ENCODE data around the gene DENND5A. TPM values are rescaled to one million over a fixed set of nuclear protein-coding genes. Genes with fewer than 3 reads are reported as not detected.

DENND5A gene
- total RNA-seq (120 and 196 TPM in 2 replicates), polyA plus RNA-seq (99.5 and 156 TPM in 2 replicates)

GRCh38 chr11:9265211-9266131 lies at the start of gene DENND5A:
DENND5A (minus strand) TSS chr11:9265350; CDS start chr11:9265069, 281 bp downstream.
- Histone ChIP-seq H3K9me3 (ENCODE audit: low read depth) (no peaks in the 10 kb centered on the region), H3K4me1 (ENCODE audit: low read depth) (peaks cover 35% of the 10 kb centered on the region)

GRCh38 chr11:9314291-9315077 lies 49.3 kb upstream of the DENND5A start, which contains the start of gene TMEM41B:
TMEM41B (minus strand) TSS chr11:9314593; CDS start chr11:9314441, 152 bp downstream.
- no peak for TF ChIP-seq CTCF (IDR thresholded peaks at IDR 0.05; ENCODE audit: low read depth, low read length)
- peak within 1 kb of the TSS; percentile 93 for H3K27ac ChIP-seq

More at GRCh38 chr11:9265211-9266131, at the start of gene DENND5A:
- Histone ChIP-seq H3K27ac (peak within 1 kb of the TSS; percentile 98), H3K27me3 (no peaks in the 10 kb centered on the region), H3K36me3 (no peaks in the 10 kb centered on the region), H3K4me3 (peak within 1 kb of the TSS; percentile 98)
- no peak for TF ChIP-seq CTCF (IDR thresholded peaks at IDR 0.05; ENCODE audit: low read depth, low read length)
- DNase-seq (ENCODE audit: low read depth in 1 of 2, low spot score in 1 of 2), result peak; percentile 91 to 94

GRCh38 chr11:9313648-9314290 lies 48.6 kb upstream of the DENND5A start:
- H3K27me3 ChIP-seq, result no peaks in the 10 kb centered on the region
- no peaks in the 10 kb centered on the region for H3K36me3 ChIP-seq
- no peaks in the 10 kb centered on the region for H3K9me3 ChIP-seq (ENCODE audit: low read depth)
- peak overlapping the region; percentile 91 for H3K27ac ChIP-seq
- no peak for TF ChIP-seq CTCF (IDR thresholded peaks at IDR 0.05; ENCODE audit: low read depth, low read length)
- peak; percentile 27 to 48 for DNase-seq (ENCODE audit: low read depth in 1 of 2, low spot score in 1 of 2)
- peak overlapping the region; percentile 80 for H3K4me3 ChIP-seq
- H3K4me1 ChIP-seq (ENCODE audit: low read depth), result peaks cover 16% of the 10 kb centered on the region

More at GRCh38 chr11:9314291-9315077, 49.3 kb upstream of the DENND5A start, which contains the start of gene TMEM41B:
- Histone ChIP-seq H3K27me3 (no peaks in the 10 kb centered on the region), H3K36me3 (no peaks in the 10 kb centered on the region), H3K4me3 (peak within 1 kb of the TSS; percentile 80), H3K9me3 (ENCODE audit: low read depth) (no peaks in the 10 kb centered on the region), H3K4me1 (ENCODE audit: low read depth) (peaks cover 22% of the 10 kb centered on the region)
- peak; percentile 98 to 99 for DNase-seq (ENCODE audit: low read depth in 1 of 2, low spot score in 1 of 2)

DNA sequence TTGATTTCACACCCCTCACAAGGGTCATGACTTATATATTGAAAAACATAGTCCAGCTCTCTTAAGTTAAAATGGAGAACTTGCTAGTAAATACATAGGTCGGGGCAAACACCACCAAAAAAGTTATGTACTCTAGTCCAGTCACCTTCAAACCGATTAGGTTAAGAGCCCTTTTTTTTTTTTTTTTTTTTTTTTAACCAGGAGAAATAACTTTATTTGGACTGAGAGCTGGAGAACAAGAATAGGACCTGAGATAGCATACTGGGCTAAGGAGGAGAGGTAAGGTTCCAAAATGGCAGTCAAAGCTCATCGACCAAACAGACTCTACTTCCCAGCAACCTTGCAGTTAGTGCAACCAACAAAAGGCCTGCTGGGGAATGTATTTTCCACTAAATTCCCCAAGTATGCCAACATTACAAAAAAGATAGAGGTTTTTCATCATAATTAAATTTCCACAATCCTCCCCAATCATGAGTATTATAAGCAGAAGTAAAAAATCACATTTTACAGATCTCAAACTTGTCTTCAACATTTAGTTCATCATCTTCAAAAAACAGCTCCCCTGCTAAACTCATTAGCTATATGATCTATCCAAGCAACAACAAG lies 45.4 kb upstream of the DENND5A start:
- H3K27me3 ChIP-seq, result no peaks in the 10 kb centered on the region
- H3K4me1 ChIP-seq (ENCODE audit: low read depth), result peaks cover 14% of the 10 kb centered on the region
- no peak overlapping the region for H3K4me3 ChIP-seq
- H3K27ac ChIP-seq, result peak overlapping the region; percentile 21
- DNase-seq (ENCODE audit: low read depth in 1 of 2, low spot score in 1 of 2), result no peak
- H3K36me3 ChIP-seq, result no peaks in the 10 kb centered on the region
- no peaks in the 10 kb centered on the region for H3K9me3 ChIP-seq (ENCODE audit: low read depth)
- TF ChIP-seq CTCF (IDR thresholded peaks at IDR 0.05; ENCODE audit: low read depth, low read length), result no peak

GRCh38 chr11:9304178-9304577 lies 39.0 kb upstream of the DENND5A start:
- Histone ChIP-seq H3K9me3 (ENCODE audit: low read depth) (no peaks in the 10 kb centered on the region), H3K36me3 (peaks cover 4% of the 10 kb centered on the region), H3K4me1 (ENCODE audit: low read depth) (peaks cover 3% of the 10 kb centered on the region), H3K27ac (no peak overlapping the region), H3K4me3 (no peak overlapping the region), H3K27me3 (no peaks in the 10 kb centered on the region)
- TF ChIP-seq CTCF (IDR thresholded peaks at IDR 0.05; ENCODE audit: low read depth, low read length), result no peak
- no peak for DNase-seq (ENCODE audit: low read depth in 1 of 2, low spot score in 1 of 2)

Measured in cardiac muscle cell (in vitro differentiated cells and primary cell).